C4-2B (cell line): ENCODE data around the gene MPL.

Experiments used
- ZFX ChIP-seq: fragments of 450-650 bp; IDR thresholded peaks from 2 replicates; pipeline ENCODE4 v1.6.1; 2017
- TF ChIP-seq, protein P1 (sequence below): fragments of 450-650 bp; conservative IDR thresholded peaks from 2 replicates; pipeline ENCODE4 v1.5.1; 2017; ENCODE audit warnings: mild to moderate bottlenecking

DNA sequence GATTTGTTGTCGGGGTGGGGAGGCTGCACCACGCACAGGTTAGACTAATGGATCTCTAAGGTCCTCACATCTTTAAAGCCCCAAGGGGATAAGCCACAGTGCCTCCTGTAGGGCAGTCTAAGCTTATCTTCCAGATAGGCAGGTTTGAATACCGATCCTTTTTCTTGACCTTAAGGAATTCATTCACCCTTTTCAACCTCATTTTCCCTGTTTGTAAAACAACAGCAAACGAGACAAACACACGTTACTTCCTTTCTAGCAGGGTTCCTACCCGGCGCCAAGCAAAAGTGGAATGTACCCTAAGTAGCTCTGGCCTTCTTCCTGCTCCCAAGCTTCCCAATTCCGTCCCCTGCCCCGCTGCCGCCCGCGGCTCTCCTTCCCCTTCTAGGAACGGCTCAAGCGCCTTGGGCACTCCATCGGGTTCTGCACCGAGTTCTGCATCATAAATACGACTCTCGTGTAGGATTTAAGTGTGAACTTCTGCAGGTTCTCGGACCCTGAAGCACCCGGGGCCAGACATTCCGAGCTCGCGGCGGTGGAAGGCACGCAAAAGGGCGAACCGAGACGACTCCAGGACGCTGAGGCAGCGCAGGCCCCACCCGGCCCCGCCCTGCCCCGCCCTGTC lies 20.6 kb downstream of the MPL start:
- TF ChIP-seq, protein P1, sequence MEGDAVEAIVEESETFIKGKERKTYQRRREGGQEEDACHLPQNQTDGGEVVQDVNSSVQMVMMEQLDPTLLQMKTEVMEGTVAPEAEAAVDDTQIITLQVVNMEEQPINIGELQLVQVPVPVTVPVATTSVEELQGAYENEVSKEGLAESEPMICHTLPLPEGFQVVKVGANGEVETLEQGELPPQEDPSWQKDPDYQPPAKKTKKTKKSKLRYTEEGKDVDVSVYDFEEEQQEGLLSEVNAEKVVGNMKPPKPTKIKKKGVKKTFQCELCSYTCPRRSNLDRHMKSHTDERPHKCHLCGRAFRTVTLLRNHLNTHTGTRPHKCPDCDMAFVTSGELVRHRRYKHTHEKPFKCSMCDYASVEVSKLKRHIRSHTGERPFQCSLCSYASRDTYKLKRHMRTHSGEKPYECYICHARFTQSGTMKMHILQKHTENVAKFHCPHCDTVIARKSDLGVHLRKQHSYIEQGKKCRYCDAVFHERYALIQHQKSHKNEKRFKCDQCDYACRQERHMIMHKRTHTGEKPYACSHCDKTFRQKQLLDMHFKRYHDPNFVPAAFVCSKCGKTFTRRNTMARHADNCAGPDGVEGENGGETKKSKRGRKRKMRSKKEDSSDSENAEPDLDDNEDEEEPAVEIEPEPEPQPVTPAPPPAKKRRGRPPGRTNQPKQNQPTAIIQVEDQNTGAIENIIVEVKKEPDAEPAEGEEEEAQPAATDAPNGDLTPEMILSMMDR: peak; percentile 77
- TF ChIP-seq ZFX: 0 out of 2 replicates have a peak, but pooled peaks have one; percentile 20
